RWPE2 (cell line): ENCODE measurements around the gene DNAJB6.

Experiments used
- ATAC-seq: fragments of 200-7000 bp; cut with Tn5 transposase; 3 replicates; pipeline ENCODE4 v1.9.1; 2021; ENCODE audit warnings: low read depth
- DNase-seq: peaks from one replicate; pipeline ENCODE4 v3.0.0-alpha.2; 2020; ENCODE audit warnings: low spot score
- H3K27ac ChIP-seq: fragments of 450-650 bp; 2 replicates; pipeline ENCODE4 v1.5.1; 2017; ENCODE audit warnings: mild to moderate bottlenecking; ENCODE audit not compliant: poor library complexity, severe bottlenecking
- H3K27me3 ChIP-seq: fragments of 250-450 bp; sonication (Bioruptor Pico); 2 replicates; pipeline ENCODE4 v1.5.1; 2021; ENCODE audit warnings: mild to moderate bottlenecking, moderate library complexity; ENCODE audit not compliant: insufficient read depth, poor library complexity, severe bottlenecking
- H3K36me3 ChIP-seq: fragments of 250-450 bp; sonication (Bioruptor Pico); 2 replicates; pipeline ENCODE4 v1.5.1; 2020; ENCODE audit warnings: low read depth, mild to moderate bottlenecking, moderate library complexity
- H3K4me1 ChIP-seq: fragments of 250-450 bp; sonication (Bioruptor Pico); 2 replicates; pipeline ENCODE4 v1.5.1; 2021; ENCODE audit warnings: mild to moderate bottlenecking, moderate library complexity; ENCODE audit not compliant: insufficient read depth, poor library complexity, severe bottlenecking
- H3K4me3 ChIP-seq: fragments of 250-450 bp; sonication (Bioruptor Pico); 2 replicates; pipeline ENCODE4 v1.5.1; 2021; ENCODE audit warnings: mild to moderate bottlenecking, moderate library complexity; ENCODE audit not compliant: severe bottlenecking
- H3K9me3 ChIP-seq: fragments of 250-450 bp; sonication (Bioruptor Pico); 2 replicates; pipeline ENCODE4 v1.5.1; 2021; ENCODE audit warnings: mild to moderate bottlenecking, moderate library complexity; ENCODE audit not compliant: severe bottlenecking
- CTCF ChIP-seq: fragments of 450-650 bp; IDR thresholded peaks from one replicate; pipeline ENCODE4 v1.5.1; 2017; ENCODE audit warnings: mild to moderate bottlenecking, moderate library complexity; ENCODE audit not compliant: poor library complexity, severe bottlenecking

DNAJB6 gene

GRCh38 chr7:157466867-157467261 lies 130.1 kb downstream of the DNAJB6 start:
- DNase-seq (no peak), ATAC-seq (no peak)
- Histone ChIP-seq H3K27ac (no peak overlapping the region), H3K27me3 (peaks cover 5% of the 10 kb centered on the region), H3K4me3 (no peak overlapping the region), H3K9me3 (no peaks in the 10 kb centered on the region), H3K36me3 (no peaks in the 10 kb centered on the region), H3K4me1 (no peaks in the 10 kb centered on the region)
- no peak for TF ChIP-seq CTCF
